ENCODE data around the gene ATP5PF. TPM values are rescaled to one million over a fixed set of nuclear protein-coding genes. Genes with fewer than 3 reads are reported as not detected.

The ATP5PF gene
- total RNA-seq, 1 experiment from 2014 or later = 185 TPM

GRCh38 chr21:25682382-25682781, 52.3 kb downstream of the ATP5PF start:
- Histone ChIP-seq H3K36me3 (ENCODE audit: insufficient read depth, low read length, poor library complexity, severe bottlenecking) (no peaks in the 10 kb centered on the region), H3K9me3 (ENCODE audit: low read depth, low read length, poor library complexity, severe bottlenecking) (no peaks in the 10 kb centered on the region), H3K27ac (ENCODE audit: low read depth, low read length, poor library complexity, severe bottlenecking) (no peak overlapping the region), H3K4me3 (ENCODE audit: low read depth, low read length, poor library complexity, severe bottlenecking) (no peak overlapping the region), H3K4me1 (ENCODE audit: insufficient read depth, low read length, poor library complexity, severe bottlenecking) (no peaks in the 10 kb centered on the region), H3K27me3 (replicated peaks; ENCODE audit: insufficient read depth, low read depth, low read length, poor library complexity) (no peaks in the 10 kb centered on the region)
- no TSS peak for BruUV-seq (replicated peaks)
- DNase-seq (ENCODE audit: low spot score) = no peak
- ChIA-PET POLR2A (ENCODE audit: low non-redundant PET) (no interaction called here), CTCF (no interaction called here)
- intact Hi-C loops (cut with micrococcal nuclease; ENCODE audit: unreplicated experiment) = no loop called here
- TF ChIP-seq CTCF (conservative IDR thresholded peaks at IDR 0.05; ENCODE audit: low read depth, low read length) = no peak
- no peak for TF ChIP-seq EZH2 (IDR thresholded peaks at IDR 0.05; ENCODE audit: borderline replicate concordance, low read depth, low read length, poor library complexity, severe bottlenecking)

- Histone ChIP-seq H3K36me3 (ENCODE audit: insufficient read depth, low read length, poor library complexity, severe bottlenecking) (no peaks in the 10 kb centered on the region), H3K4me3 (ENCODE audit: low read depth, low read length, poor library complexity, severe bottlenecking) (no peak overlapping the region), H3K27me3 (replicated peaks; ENCODE audit: insufficient read depth, low read depth, low read length, poor library complexity) (no peaks in the 10 kb centered on the region), H3K27ac (ENCODE audit: low read depth, low read length, poor library complexity, severe bottlenecking) (no peak overlapping the region), H3K9me3 (ENCODE audit: low read depth, low read length, poor library complexity, severe bottlenecking) (no peaks in the 10 kb centered on the region), H3K4me1 (ENCODE audit: insufficient read depth, low read length, poor library complexity, severe bottlenecking) (no peaks in the 10 kb centered on the region)
- TF ChIP-seq EZH2 (IDR thresholded peaks at IDR 0.05; ENCODE audit: borderline replicate concordance, low read depth, low read length, poor library complexity, severe bottlenecking) (no peak), CTCF (conservative IDR thresholded peaks at IDR 0.05; ENCODE audit: low read depth, low read length) (no peak)
- no peak for DNase-seq (ENCODE audit: low spot score)
- CTCF ChIA-PET = no interaction called here
- intact Hi-C loops (cut with micrococcal nuclease; ENCODE audit: unreplicated experiment) = no loop called here
- BruUV-seq (replicated peaks) = no TSS peak
- POLR2A ChIA-PET (ENCODE audit: low non-redundant PET) = no interaction called here
Measured at GRCh38 chr21:25676451-25676850, 58.3 kb downstream of the ATP5PF start.

Other genes starting within 250 kb of the ATP5PF start
- 57.1 and 57.6 TPM in 2 replicates for gene MRPL39, start 127.4 kb downstream of the ATP5PF start, total RNA-seq (2021)
- 1.7 and 5.2 TPM in 2 replicates for gene JAM2, start 95.6 kb downstream of the ATP5PF start, total RNA-seq (2021)
- 23.9 and 26.2 TPM in 2 replicates for gene GABPA, start 68 bp upstream of the ATP5PF start, total RNA-seq (2021)